GM12874 (cell line): ENCODE data around the gene GLRX5.

Experiments
- CTCF ChIP-seq: IDR thresholded peaks from 2 replicates; pipeline ENCODE4 v1.5.1; 2011; ENCODE audit warnings: low read depth, mild to moderate bottlenecking, control low read depth, low read length, moderate library complexity; ENCODE audit not compliant: insufficient read depth

Gene GLRX5

GRCh38 chr14:95559203-95559602 is 24.4 kb downstream of the GLRX5 start:
- no peak for TF ChIP-seq CTCF

- TF ChIP-seq CTCF, result peak; percentile 91
Measured at GRCh38 chr14:95561001-95561412, 26.2 kb downstream of the GLRX5 start.

- TF ChIP-seq CTCF, result no peak
Measured at GRCh38 chr14:95562892-95563685, 28.2 kb downstream of the GLRX5 start.

GRCh38 chr14:95564060-95564459 is 29.2 kb downstream of the GLRX5 start:
- no peak for TF ChIP-seq CTCF

- TF ChIP-seq CTCF, result no peak
Measured at GRCh38 chr14:95569440-95569839, 34.6 kb downstream of the GLRX5 start.

- TF ChIP-seq CTCF, result no peak
Measured at GRCh38 chr14:95573313-95573712, 38.5 kb downstream of the GLRX5 start.

GRCh38 chr14:95575840-95576473 is 41.1 kb downstream of the GLRX5 start:
- TF ChIP-seq CTCF, result no peak
